GM21737 (cell line): ENCODE data around the gene KIFC3.
A peak's percentile ranks its signal among the peaks of the same experiment; 100 is the strongest.
"Not testable (repeated sequence)": the region's sequence is repeated elsewhere in the genome, so short reads cannot be mapped to it uniquely, and the experiment has no call there.

ENCODE experiments used
- ATAC-seq: cut with Tn5 transposase; IDR thresholded peaks from one replicate; pipeline ENCODE4 v1.9.1; 2021; ENCODE audit warnings: mild to moderate bottlenecking, moderate library complexity; ENCODE audit not compliant: unreplicated experiment

KIFC3 gene

GRCh38 chr16:57744642-57744903, 57.7 kb downstream of the KIFC3 start:
- ATAC-seq, result no peak

GRCh38 chr16:57743886-57744641, 58.2 kb downstream of the KIFC3 start:
- ATAC-seq, result no peak

- ATAC-seq, result no peak
These were observed 58.8 kb downstream of the KIFC3 start for GRCh38 chr16:57743458-57743857.

GRCh38 chr16:57742543-57742942, 59.7 kb downstream of the KIFC3 start:
- no peak for ATAC-seq

GRCh38 chr16:57741660-57742191, 60.6 kb downstream of the KIFC3 start:
- no peak for ATAC-seq

GRCh38 chr16:57740423-57741071, 61.7 kb downstream of the KIFC3 start:
- ATAC-seq, result no peak

GRCh38 chr16:57739756-57740422, 62.4 kb downstream of the KIFC3 start:
- no peak for ATAC-seq

GRCh38 chr16:57738844-57739243, 63.4 kb downstream of the KIFC3 start:
- no peak for ATAC-seq

- ATAC-seq, result no peak
These were observed 65.6 kb downstream of the KIFC3 start for GRCh38 chr16:57736419-57737351.

GRCh38 chr16:57735755-57736418, 66.4 kb downstream of the KIFC3 start, which contains the start of gene KATNB1:
Gene KATNB1 (plus strand): TSS chr16:57735770. CDS start chr16:57737244, 1,474 bp downstream.
- ATAC-seq, result peak; percentile 19

GRCh38 chr16:57734925-57735754, 67.2 kb downstream of the KIFC3 start:
- ATAC-seq, result peak; percentile 82

- no peak for ATAC-seq
These were observed 67.9 kb downstream of the KIFC3 start for GRCh38 chr16:57734308-57734924.

- ATAC-seq, result no peak
These were observed 69.6 kb downstream of the KIFC3 start for GRCh38 chr16:57732714-57733113.

GRCh38 chr16:57732037-57732436, 70.3 kb downstream of the KIFC3 start:
- no peak for ATAC-seq

- no peak for ATAC-seq
These were observed 71.2 kb downstream of the KIFC3 start for GRCh38 chr16:57730771-57731730.

GRCh38 chr16:57729852-57730251, 72.4 kb downstream of the KIFC3 start:
- not testable (repeated sequence) for ATAC-seq

GRCh38 chr16:57729182-57729484, 73.2 kb downstream of the KIFC3 start:
- ATAC-seq, result no peak
